ENCODE results near the gene JAKMIP2.
"Not testable (repeated sequence)": the region's sequence is repeated elsewhere in the genome, so short reads cannot be mapped to it uniquely, and the experiment has no call there.

The JAKMIP2 gene

DNA sequence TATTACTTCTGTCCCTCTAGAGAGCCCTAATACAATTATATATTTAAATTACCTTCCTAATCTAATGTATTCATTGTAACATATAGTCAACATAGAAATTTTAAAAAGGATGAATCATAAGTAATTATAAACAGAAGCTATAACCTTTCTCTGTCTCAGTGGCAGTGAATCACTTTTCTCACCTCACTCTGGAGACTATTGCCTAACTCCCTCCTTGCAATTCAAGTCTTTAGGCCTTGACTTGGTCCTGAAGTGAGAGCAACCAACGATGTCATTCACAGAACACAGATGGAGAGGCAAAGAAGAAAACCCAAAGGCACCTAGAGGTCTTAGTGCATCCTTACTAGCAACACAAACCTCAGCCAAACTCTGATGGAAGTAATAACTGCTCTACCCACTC, 139.4 kb downstream of the JAKMIP2 start:
- DNase-seq, result no peak

DNA sequence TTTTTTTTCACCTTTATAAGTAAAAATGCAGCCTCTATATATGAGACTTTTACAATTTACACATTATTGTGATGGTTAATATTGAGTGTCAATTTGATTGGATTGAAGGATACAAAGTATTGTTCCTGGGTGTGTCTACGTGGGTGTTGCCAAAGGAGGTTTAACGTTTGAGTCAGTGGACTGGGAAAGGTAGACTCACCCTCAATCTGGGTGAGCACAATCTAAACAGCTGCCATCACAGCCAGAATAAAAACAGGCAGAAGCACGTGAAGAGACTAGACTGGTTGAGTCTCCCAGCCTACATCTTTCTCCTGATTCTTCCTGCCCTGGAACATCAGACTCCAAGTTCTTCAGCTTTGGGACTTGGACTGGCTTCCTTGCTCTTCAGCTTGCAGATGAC, 139.9 kb downstream of the JAKMIP2 start:
- no peak for DNase-seq

- no peak for DNase-seq
Observed at GRCh38 chr5:147639321-147639720, 143.2 kb downstream of the JAKMIP2 start.

DNA sequence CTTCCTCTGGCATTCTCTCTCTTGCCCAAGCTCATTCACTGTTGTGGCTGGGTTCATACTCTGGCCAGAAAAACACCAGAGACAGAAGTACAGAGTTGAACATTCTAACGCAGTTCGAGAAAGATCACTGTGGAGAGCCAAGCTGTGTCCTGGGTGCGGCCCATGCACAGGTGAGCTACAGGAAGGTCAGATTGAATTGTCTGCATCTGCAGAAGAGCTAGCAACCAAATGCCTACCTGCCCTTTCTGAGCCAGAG, 145.9 kb downstream of the JAKMIP2 start:
- DNase-seq, result no peak

- DNase-seq, result no peak
Observed at GRCh38 chr5:147635882-147636728, 146.4 kb downstream of the JAKMIP2 start.

DNA sequence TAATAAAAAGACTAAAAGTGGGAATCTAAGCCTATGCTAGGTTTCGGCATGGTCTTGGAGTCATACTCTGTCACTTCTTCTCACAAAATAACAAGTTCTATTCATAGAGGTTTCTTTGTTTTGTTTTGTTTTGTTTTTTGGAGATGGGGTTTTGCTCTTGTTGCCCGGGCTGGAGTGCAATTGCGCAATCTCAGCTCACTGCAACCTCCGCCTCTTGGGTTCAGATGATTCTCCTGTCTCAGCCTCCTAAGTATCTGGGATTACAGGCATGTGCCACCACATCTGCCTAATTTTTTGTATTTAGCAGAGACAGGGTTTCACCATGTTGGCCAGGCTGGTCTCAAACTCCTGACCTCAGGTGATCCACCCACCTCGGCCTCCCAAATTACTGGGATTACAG, 147.1 kb downstream of the JAKMIP2 start:
- DNase-seq, result not testable (repeated sequence)

DNA sequence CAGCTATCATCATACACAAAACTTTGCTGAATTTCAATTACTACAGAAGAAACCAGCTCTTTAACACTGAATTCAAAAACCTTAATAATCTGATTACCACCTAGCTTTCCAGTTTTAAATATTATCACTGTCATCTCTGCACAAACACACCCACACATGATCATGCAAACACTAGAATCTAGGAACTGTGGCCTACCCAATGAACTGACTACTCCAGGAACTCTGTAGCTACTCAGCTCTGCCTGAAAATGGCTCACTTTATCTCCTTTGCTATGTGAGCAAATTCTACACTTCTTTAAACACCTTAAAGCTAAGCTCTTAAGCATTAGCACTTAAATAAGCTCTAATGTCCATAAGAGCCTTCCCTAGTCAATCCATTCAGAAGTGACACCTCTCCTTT, 149.4 kb downstream of the JAKMIP2 start:
- no peak for DNase-seq

GRCh38 chr5:147631428-147632003, 151.0 kb downstream of the JAKMIP2 start:
- DNase-seq, result no peak

- DNase-seq, result no peak
Observed at GRCh38 chr5:147629196-147629595, 153.3 kb downstream of the JAKMIP2 start.

DNA sequence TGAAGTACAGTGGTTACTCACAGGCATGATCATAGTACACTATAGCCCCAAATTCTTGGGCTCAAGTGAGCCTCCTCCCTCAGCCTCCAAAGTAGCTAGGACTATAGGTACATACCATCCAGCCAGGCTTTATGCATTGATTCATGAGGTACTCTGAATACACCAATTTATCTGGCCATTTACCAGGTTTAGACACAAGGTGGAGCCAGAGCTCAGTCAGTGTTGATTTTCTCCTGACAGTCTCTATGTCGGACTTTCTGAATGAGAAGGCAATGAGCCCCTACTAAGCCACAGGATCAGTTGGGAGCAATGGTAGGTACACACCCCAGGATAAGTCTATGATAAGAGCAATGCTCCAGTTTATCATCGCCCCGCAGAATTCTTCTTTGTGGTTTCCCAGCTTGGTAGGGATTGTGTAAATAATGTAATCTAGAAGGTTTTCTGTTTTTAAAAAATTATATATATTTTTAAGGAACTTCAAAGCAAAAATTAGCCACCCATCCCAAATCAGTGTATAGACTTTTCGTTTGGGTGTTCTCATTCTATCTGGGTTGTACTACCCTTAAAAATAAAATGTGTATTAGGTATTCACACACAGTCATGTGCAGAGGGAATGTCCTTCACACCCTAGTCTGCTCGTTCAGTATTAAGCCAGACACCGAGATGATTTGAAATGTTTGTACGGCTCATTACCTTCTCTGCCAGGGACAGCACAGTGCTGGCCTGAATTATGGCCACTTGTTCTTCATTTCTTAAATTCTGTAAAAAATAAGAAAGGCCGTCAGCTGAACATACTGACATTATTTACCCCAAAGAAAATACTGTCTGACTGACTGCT, 154.3 kb downstream of the JAKMIP2 start:
- no peak for DNase-seq

GRCh38 chr5:147626464-147626863, 156.1 kb downstream of the JAKMIP2 start:
- DNase-seq, result no peak

- DNase-seq, result no peak
Observed at GRCh38 chr5:147621016-147621415, 161.5 kb downstream of the JAKMIP2 start.

GRCh38 chr5:147619281-147619878, 163.1 kb downstream of the JAKMIP2 start:
- DNase-seq, result no peak

- DNase-seq, result no peak
Observed at GRCh38 chr5:147617711-147618350, 164.7 kb downstream of the JAKMIP2 start.

DNA sequence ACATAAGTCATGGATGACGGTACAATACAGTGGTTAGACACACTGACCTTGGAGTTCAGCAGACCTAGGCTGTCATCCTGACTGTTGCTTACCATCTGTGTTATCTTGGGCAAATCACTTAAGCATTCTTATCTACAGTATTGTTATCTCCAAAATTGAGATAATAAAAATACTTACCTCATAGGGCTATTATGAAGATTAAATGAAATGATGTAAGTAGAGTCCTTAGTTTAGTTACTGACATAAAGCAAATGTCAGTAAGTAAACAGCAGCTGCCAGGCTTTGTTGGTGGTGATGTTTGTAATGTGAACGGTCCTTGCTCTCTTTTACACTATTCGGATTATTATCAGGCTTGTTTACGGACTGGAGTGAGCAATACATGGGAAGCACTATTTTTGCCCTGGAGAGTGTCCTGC, 165.3 kb downstream of the JAKMIP2 start:
- no peak for DNase-seq

DNA sequence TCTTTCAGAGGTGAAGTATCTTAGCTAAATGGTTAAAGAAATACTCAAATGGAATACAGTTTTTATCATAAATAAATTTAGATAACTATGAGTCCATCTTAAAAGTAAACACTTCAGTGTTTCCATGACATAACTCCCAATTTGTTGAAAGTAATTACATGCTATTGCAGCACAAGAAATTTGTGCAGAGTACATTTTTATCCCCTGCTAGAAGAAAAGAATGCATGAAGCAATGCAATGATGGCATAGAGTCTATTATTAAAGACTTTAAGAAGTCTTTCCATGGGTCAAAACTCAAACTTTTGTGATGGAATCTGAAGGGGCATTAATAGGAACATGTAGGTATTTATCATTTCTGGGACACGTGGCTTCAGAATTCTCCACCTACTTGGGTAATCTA, 166.1 kb downstream of the JAKMIP2 start:
- no peak for DNase-seq

GRCh38 chr5:147613359-147613758, 169.2 kb downstream of the JAKMIP2 start:
- no peak for DNase-seq

DNA sequence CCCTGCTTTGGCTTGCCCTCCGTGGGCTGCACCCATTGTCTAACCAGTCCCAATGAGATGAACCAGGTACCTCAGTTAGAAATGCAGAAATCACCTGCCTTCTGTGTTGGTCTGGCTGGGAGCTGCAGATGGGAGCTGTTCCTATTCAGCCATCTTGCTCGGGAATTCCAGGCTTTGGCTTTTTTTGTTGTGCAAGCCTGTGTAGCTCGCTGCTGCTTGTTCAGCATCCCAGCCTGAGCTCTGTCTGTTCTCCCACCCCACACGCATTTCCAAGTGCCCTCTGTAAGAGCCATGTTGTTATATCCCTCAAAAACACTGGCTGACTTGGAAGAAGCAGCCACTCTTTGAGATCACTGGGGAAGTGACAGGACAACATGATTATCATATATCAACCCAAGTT, 171.0 kb downstream of the JAKMIP2 start:
- DNase-seq, result no peak

DNA sequence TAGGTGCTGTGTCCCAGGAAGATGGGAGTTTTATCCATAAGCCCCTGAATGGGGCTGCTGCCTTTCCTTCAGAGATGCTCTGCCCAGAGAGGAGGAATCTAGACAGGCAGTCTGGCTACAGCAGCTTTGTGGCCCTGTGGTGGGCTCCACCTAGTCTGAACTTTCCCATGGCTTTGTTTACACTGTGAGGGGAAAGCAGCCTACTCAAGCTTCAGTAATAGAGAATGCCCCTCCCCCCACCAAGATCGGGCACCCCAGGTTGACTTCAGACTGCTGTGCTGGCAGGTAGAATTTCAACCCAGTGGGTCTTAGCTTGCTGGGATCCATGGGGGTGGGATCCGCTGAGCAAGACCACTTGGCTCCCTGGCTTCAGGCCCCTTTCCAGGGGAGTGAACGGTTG, 171.7 kb downstream of the JAKMIP2 start:
- no peak for DNase-seq

DNA sequence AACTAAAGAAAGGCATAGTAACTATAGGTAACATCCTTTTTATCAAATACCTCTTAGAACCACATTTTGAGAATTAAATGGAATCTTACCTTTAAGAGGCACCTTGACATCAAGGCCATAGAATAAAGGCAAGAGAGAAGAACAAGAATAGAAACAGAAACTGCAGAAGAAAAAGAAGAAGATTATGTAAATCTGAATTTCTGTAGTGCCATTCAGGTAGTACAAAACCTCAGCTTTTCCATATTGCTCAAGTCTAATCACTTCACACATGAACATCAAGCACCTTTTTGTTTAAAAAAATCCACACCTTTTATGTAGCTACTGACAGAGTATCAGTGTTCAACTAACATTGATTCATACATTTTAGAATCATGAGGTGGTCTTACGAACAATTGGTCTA, 180.9 kb downstream of the JAKMIP2 start:
- no peak for DNase-seq

DNA sequence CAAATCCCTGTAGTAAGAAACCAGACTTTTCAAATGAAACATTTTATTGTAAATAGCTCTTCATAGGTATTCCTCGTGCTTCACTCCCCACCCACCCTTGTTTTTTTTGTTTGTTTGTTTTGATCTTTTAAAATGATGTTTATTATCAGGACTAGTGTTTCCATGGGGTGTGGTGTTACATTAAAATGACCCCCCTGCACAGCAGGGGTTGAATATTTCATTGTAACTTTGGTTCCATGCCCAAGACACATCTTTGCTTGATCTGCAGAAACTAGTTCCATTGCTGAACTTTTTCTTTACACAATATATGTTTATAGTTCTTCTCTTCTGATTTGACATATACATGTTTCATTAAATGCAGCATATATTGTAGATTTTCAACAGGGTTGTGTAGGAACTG, 191.4 kb downstream of the JAKMIP2 start:
- DNase-seq, result no peak

GRCh38 chr5:147590096-147590495, 192.4 kb downstream of the JAKMIP2 start:
- no peak for DNase-seq

- no peak for DNase-seq
Observed at GRCh38 chr5:147586832-147587231, 195.7 kb downstream of the JAKMIP2 start.

Data from activated gamma-delta T cell (primary cell).